Liver (tissue), 9 donors: ENCODE results near the gene TRIO. TPM values are rescaled to one million over a fixed set of nuclear protein-coding genes. Genes with fewer than 3 reads are reported as not detected.

Experiments
- DNase-seq: peaks from one replicate; pipeline ENCODE4 v3.0.0-alpha.2; 2017; ENCODE audit warnings: low spot score
- H3K27ac ChIP-seq, 2 donors: one replicate each; pipeline ENCODE4 v1.7.0; 2013; ENCODE audit warnings: inconsistent platforms in 2 of 2, low read length in 2 of 2, control low read depth in 1 of 2, low read depth in 1 of 2, mild to moderate bottlenecking in 1 of 2
- H3K27me3 ChIP-seq, 4 donors: one replicate each; pipeline versions ENCODE4 v1.6.1 to v1.7.0; 2013; ENCODE audit warnings: low read length in 3 of 4, inconsistent platforms in 1 of 4, mild to moderate bottlenecking in 1 of 4, moderate library complexity in 1 of 4; ENCODE audit not compliant: control insufficient read depth in 4 of 4, insufficient read depth in 4 of 4
- H3K36me3 ChIP-seq, 4 donors: one replicate each; pipeline versions ENCODE4 v1.6.1 to v1.7.0; 2013; ENCODE audit warnings: low read length in 3 of 4, mild to moderate bottlenecking in 3 of 4, low read depth in 1 of 4, moderate library complexity in 1 of 4; ENCODE audit not compliant: control insufficient read depth in 4 of 4, insufficient read depth in 3 of 4
- H3K4me1 ChIP-seq, 4 donors: one replicate each; pipeline versions ENCODE4 v1.6.1 to v1.7.0; 2013; ENCODE audit warnings: low read length in 3 of 4, mild to moderate bottlenecking in 3 of 4, moderate library complexity in 1 of 4; ENCODE audit not compliant: control insufficient read depth in 4 of 4, insufficient read depth in 4 of 4
- H3K4me3 ChIP-seq, 3 donors: one replicate each; pipeline versions ENCODE4 v1.6.1 to v1.7.0; 2013; ENCODE audit warnings: low read length in 3 of 3, control low read depth in 1 of 3, low read depth in 1 of 3, mild to moderate bottlenecking in 1 of 3
- H3K9ac ChIP-seq, 2 donors: one replicate each; pipeline ENCODE4 v1.7.0; 2013; ENCODE audit warnings: low read length in 2 of 2, mild to moderate bottlenecking in 2 of 2, moderate library complexity in 2 of 2, control low read depth in 1 of 2, low read depth in 1 of 2
- H3K9me3 ChIP-seq, 4 donors: one replicate each; pipeline versions ENCODE4 v1.6.1 to v1.7.0; 2013; ENCODE audit warnings: low read length in 3 of 4; ENCODE audit not compliant: control insufficient read depth in 4 of 4
- EGR1 ChIP-seq, 2 donors: IDR thresholded peaks; 2 replicates each; pipeline ENCODE4 v1.6.1; 2016 to 2018; ENCODE audit warnings: antibody characterized with exemption in 2 of 2, low read depth in 2 of 2
- FOXA1 ChIP-seq: IDR thresholded peaks from 2 replicates; pipeline ENCODE4 v1.6.1; 2016; ENCODE audit warnings: antibody characterized with exemption
- FOXA2 ChIP-seq: IDR thresholded peaks from 2 replicates; pipeline ENCODE4 v1.6.1; 2016; ENCODE audit warnings: antibody characterized with exemption
- GABPA ChIP-seq, 2 donors: IDR thresholded peaks in 1 of 2; conservative IDR thresholded peaks in 1 of 2; 2 replicates each; pipeline ENCODE4 v1.6.1; 2016; ENCODE audit warnings: antibody characterized with exemption in 2 of 2, mild to moderate bottlenecking in 1 of 2, moderate library complexity in 1 of 2
- HNF4A ChIP-seq, 2 donors: conservative IDR thresholded peaks; 2 replicates each; pipeline ENCODE4 v1.6.1; 2016; ENCODE audit warnings: antibody characterized with exemption in 2 of 2, mild to moderate bottlenecking in 2 of 2
- HNF4G ChIP-seq: IDR thresholded peaks from 2 replicates; pipeline ENCODE4 v1.6.1; 2016; ENCODE audit warnings: antibody characterized with exemption
- JUND ChIP-seq, 2 donors: IDR thresholded peaks; 2 replicates each; pipeline ENCODE4 v1.6.1; 2016; ENCODE audit warnings: antibody characterized with exemption in 2 of 2
- NR2F2 ChIP-seq: IDR thresholded peaks from 2 replicates; pipeline ENCODE4 v1.6.1; 2016; ENCODE audit warnings: antibody characterized with exemption
- RAD21 ChIP-seq, 2 donors: IDR thresholded peaks; 2 replicates each; pipeline ENCODE4 v1.6.1; 2016; ENCODE audit warnings: antibody characterized with exemption in 2 of 2, mild to moderate bottlenecking in 2 of 2
- RXRA ChIP-seq, 2 donors: IDR thresholded peaks; 2 replicates each; pipeline ENCODE4 v1.6.1; 2017 to 2018; ENCODE audit warnings: antibody characterized with exemption in 2 of 2, mild to moderate bottlenecking in 1 of 2
- SP1 ChIP-seq: IDR thresholded peaks from 2 replicates; pipeline ENCODE4 v1.6.1; 2018; ENCODE audit warnings: antibody characterized with exemption, mild to moderate bottlenecking
- TAF1 ChIP-seq: conservative IDR thresholded peaks from 2 replicates; pipeline ENCODE4 v1.6.1; 2016; ENCODE audit warnings: antibody characterized with exemption, mild to moderate bottlenecking
- YY1 ChIP-seq: IDR thresholded peaks from 2 replicates; pipeline ENCODE4 v1.6.1; 2016; ENCODE audit warnings: antibody characterized with exemption, mild to moderate bottlenecking
- WGBS: extraction: QIAGEN DNeasy Blood & Tissue Kit; methylation state at CpG from one replicate; pipeline ENCODE4 v1.1.7; 2013; 5-methylcytosine and 5-hydroxymethylcytosine counted together
- polyA plus RNA-seq, 2 donors: library from polyadenylated mRNA; stranded (reverse) in 1 of 2; unstranded in 1 of 2; fragments of 200-250 nt in 1 of 2; fragments of >200 nt in 1 of 2; fragmentation: Nextera tagmentation in 1 of 2; extraction: Ambion mirVana in 1 of 2; gene quantifications; one replicate each; pipeline versions ENCODE4 v1.2.1 to v1.2.3, GENCODE V29; 2013 to 2015
- total RNA-seq, 2 donors: library from RNA; depleted of rRNA; stranded (reverse); fragments of >200 nt; gene quantifications; one replicate each; pipeline ENCODE4 v1.2.3, GENCODE V29; 2014
- TF ChIP-seq, protein P1 (sequence below): IDR thresholded peaks from 2 replicates; pipeline ENCODE4 v1.6.1; 2016; ENCODE audit warnings: antibody characterized with exemption
- TF ChIP-seq, protein P2 (sequence below): IDR thresholded peaks from 2 replicates; pipeline ENCODE4 v1.6.1; 2016; ENCODE audit warnings: antibody characterized with exemption, mild to moderate bottlenecking
- TF ChIP-seq, protein P3 (sequence below): IDR thresholded peaks from 2 replicates; pipeline ENCODE4 v1.6.1; 2016; ENCODE audit warnings: antibody characterized with exemption
- TF ChIP-seq, protein P4 (sequence below): IDR thresholded peaks from 2 replicates; pipeline ENCODE4 v1.6.1; 2016; ENCODE audit warnings: antibody characterized with exemption
- TF ChIP-seq, protein P5 (sequence below): fragments of 150-350 bp; IDR thresholded peaks from 2 replicates; pipeline ENCODE4 v1.5.1; 2017; ENCODE audit warnings: improper control_type of control experiment, low read depth, low read length; ENCODE audit not compliant: missing input control
- donor health status: healthy.
- donor health status: healthy.
- donor health status: healthy.
- donor health status: healthy.
- donor health status: healthy.

TRIO gene
- total and polyA plus RNA-seq, 4 donors = 8.5 to 86.2 (median 16.0) TPM

DNA sequence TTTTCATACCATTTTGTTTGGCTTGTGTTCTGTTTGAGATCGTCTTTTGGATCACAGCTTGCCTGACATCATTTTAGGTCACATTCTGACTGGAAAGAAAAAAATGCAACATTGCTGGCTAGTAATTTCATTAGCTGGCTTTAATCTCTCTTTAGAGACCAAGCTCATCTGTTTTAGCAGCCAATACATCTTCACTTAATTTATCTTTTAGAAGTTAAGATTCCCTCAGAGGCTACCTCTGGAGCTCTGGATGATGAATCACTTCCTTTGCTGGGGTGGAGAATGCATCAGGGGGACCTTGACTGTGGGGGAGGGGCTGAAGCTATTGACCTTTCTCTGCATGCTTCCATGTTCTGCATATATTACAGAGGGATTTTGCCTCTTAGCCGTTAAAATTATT lies 256.9 kb downstream of the TRIO start:
- Histone ChIP-seq H3K9ac (no peak overlapping the region), H3K4me1 (no peaks in the 10 kb centered on the region), H3K27me3 (no peaks in the 10 kb centered on the region), H3K9me3 (no peaks in the 10 kb centered on the region), H3K27ac (no peak overlapping the region), H3K4me3 (no peak overlapping the region), H3K36me3 (peaks cover 2 to 20% (median 10%) of the 10 kb centered on the region in 4 donors)
- DNase-seq = no peak
- 88% methylated on average over 2 of the region's 2 CpGs for WGBS
- TF ChIP-seq, protein P1, sequence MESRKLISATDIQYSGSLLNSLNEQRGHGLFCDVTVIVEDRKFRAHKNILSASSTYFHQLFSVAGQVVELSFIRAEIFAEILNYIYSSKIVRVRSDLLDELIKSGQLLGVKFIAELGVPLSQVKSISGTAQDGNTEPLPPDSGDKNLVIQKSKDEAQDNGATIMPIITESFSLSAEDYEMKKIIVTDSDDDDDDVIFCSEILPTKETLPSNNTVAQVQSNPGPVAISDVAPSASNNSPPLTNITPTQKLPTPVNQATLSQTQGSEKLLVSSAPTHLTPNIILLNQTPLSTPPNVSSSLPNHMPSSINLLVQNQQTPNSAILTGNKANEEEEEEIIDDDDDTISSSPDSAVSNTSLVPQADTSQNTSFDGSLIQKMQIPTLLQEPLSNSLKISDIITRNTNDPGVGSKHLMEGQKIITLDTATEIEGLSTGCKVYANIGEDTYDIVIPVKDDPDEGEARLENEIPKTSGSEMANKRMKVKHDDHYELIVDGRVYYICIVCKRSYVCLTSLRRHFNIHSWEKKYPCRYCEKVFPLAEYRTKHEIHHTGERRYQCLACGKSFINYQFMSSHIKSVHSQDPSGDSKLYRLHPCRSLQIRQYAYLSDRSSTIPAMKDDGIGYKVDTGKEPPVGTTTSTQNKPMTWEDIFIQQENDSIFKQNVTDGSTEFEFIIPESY = no peak
- TF ChIP-seq, protein P2, sequence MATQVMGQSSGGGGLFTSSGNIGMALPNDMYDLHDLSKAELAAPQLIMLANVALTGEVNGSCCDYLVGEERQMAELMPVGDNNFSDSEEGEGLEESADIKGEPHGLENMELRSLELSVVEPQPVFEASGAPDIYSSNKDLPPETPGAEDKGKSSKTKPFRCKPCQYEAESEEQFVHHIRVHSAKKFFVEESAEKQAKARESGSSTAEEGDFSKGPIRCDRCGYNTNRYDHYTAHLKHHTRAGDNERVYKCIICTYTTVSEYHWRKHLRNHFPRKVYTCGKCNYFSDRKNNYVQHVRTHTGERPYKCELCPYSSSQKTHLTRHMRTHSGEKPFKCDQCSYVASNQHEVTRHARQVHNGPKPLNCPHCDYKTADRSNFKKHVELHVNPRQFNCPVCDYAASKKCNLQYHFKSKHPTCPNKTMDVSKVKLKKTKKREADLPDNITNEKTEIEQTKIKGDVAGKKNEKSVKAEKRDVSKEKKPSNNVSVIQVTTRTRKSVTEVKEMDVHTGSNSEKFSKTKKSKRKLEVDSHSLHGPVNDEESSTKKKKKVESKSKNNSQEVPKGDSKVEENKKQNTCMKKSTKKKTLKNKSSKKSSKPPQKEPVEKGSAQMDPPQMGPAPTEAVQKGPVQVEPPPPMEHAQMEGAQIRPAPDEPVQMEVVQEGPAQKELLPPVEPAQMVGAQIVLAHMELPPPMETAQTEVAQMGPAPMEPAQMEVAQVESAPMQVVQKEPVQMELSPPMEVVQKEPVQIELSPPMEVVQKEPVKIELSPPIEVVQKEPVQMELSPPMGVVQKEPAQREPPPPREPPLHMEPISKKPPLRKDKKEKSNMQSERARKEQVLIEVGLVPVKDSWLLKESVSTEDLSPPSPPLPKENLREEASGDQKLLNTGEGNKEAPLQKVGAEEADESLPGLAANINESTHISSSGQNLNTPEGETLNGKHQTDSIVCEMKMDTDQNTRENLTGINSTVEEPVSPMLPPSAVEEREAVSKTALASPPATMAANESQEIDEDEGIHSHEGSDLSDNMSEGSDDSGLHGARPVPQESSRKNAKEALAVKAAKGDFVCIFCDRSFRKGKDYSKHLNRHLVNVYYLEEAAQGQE = no peak
- no peak for TF ChIP-seq FOXA1

DNA sequence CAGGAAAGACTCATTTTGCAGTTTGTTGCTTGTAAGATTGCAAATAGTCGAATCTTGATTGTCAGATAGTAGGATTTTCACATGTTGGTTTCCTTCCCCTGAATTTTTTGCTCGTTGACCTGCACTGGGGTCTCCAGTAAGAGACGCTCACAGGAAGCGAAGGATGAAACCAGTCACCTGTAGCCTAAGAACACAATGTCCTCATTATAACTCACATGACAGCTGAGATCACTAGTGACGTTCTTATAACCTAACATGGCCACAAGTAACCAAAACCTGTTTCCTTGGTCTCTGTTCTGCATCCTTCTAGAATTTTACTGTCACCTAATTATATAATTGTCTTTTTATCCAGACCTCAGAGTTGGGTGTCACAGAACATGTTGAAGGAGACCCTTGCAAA lies 257.5 kb downstream of the TRIO start:
- TF ChIP-seq SP1 = no peak
- TF ChIP-seq YY1 = no peak
- no peak for TF ChIP-seq RAD21 (IDR thresholded peaks at IDR 0.05)
- TF ChIP-seq, protein P1 = no peak
- no peak for TF ChIP-seq EGR1 (IDR thresholded peaks at IDR 0.05; ENCODE audit: low read depth in 2 of 2)
- TF ChIP-seq, protein P2 = no peak
- no peak for TF ChIP-seq FOXA2
- no peak for TF ChIP-seq FOXA1
- TF ChIP-seq JUND (IDR thresholded peaks at IDR 0.05) = no peak
- TF ChIP-seq HNF4A (conservative IDR thresholded peaks at IDR 0.05) = no peak
- TF ChIP-seq TAF1 = no peak
- TF ChIP-seq, protein P3, sequence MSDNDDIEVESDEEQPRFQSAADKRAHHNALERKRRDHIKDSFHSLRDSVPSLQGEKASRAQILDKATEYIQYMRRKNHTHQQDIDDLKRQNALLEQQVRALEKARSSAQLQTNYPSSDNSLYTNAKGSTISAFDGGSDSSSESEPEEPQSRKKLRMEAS = no peak
- TF ChIP-seq RXRA (IDR thresholded peaks at IDR 0.05) = no peak
- no peak for TF ChIP-seq HNF4G
- TF ChIP-seq, protein P4, sequence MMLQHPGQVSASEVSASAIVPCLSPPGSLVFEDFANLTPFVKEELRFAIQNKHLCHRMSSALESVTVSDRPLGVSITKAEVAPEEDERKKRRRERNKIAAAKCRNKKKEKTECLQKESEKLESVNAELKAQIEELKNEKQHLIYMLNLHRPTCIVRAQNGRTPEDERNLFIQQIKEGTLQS = no peak
- TF ChIP-seq GABPA (IDR thresholded peaks at IDR 0.05 in 1 of 2, conservative IDR thresholded peaks at IDR 0.05 in 1 of 2) = no peak
- TF ChIP-seq, protein P5, sequence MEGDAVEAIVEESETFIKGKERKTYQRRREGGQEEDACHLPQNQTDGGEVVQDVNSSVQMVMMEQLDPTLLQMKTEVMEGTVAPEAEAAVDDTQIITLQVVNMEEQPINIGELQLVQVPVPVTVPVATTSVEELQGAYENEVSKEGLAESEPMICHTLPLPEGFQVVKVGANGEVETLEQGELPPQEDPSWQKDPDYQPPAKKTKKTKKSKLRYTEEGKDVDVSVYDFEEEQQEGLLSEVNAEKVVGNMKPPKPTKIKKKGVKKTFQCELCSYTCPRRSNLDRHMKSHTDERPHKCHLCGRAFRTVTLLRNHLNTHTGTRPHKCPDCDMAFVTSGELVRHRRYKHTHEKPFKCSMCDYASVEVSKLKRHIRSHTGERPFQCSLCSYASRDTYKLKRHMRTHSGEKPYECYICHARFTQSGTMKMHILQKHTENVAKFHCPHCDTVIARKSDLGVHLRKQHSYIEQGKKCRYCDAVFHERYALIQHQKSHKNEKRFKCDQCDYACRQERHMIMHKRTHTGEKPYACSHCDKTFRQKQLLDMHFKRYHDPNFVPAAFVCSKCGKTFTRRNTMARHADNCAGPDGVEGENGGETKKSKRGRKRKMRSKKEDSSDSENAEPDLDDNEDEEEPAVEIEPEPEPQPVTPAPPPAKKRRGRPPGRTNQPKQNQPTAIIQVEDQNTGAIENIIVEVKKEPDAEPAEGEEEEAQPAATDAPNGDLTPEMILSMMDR = no peak
- no peak for TF ChIP-seq NR2F2
- Histone ChIP-seq H3K4me1 (no peaks in the 10 kb centered on the region), H3K4me3 (no peak overlapping the region), H3K27me3 (no peaks in the 10 kb centered on the region), H3K9ac (no peak overlapping the region), H3K36me3 (peaks cover 2 to 22% (median 9%) of the 10 kb centered on the region in 4 donors), H3K9me3 (no peaks in the 10 kb centered on the region), H3K27ac (no peak overlapping the region)
- WGBS = 90% methylated on average over 5 of the region's 5 CpGs
- DNase-seq = no peak
